Endodermal cell (in vitro differentiated cells): ENCODE results near the gene PRKCA. TPM values are rescaled to one million over a fixed set of nuclear protein-coding genes. Genes with fewer than 3 reads are reported as not detected.

Source experiments
- DNase-seq: peaks from one replicate; pipeline ENCODE4 v3.0.0-alpha.2; 2017
- H3K27ac ChIP-seq: 2 replicates; pipeline ENCODE4 v1.5.1; 2013; ENCODE audit warnings: mild to moderate bottlenecking, low read depth, low read length, moderate library complexity
- H3K27me3 ChIP-seq: 2 replicates; pipeline ENCODE4 v1.6.1; 2013; ENCODE audit warnings: mild to moderate bottlenecking, low read length, moderate library complexity; ENCODE audit not compliant: insufficient read depth, control insufficient read depth, poor library complexity, severe bottlenecking
- H3K36me3 ChIP-seq: 2 replicates; pipeline ENCODE4 v1.7.0; 2013; ENCODE audit warnings: mild to moderate bottlenecking, low read length, moderate library complexity; ENCODE audit not compliant: control insufficient read depth, insufficient read depth
- H3K4me1 ChIP-seq: one replicate; pipeline ENCODE4 v1.7.0; 2013; ENCODE audit warnings: low read length; ENCODE audit not compliant: control insufficient read depth, insufficient read depth
- H3K4me3 ChIP-seq: 2 replicates; pipeline ENCODE4 v1.5.1; 2013; ENCODE audit warnings: mild to moderate bottlenecking, low read length, moderate library complexity
- H3K9ac ChIP-seq: 2 replicates; pipeline ENCODE4 v1.6.1; 2013; ENCODE audit warnings: mild to moderate bottlenecking, low read length, moderate library complexity; ENCODE audit not compliant: poor library complexity, severe bottlenecking; ENCODE audit errors: extremely low read depth
- H3K9me3 ChIP-seq: 2 replicates; pipeline ENCODE4 v1.6.1; 2013; ENCODE audit warnings: mild to moderate bottlenecking, low read length, moderate library complexity; ENCODE audit not compliant: control insufficient read depth
- H3K27ac Mint-ChIP-seq: 2 replicates; pipeline ENCODE4 v1.8.0; 2020; ENCODE audit warnings: mixed read lengths
- H3K27me3 Mint-ChIP-seq: 2 replicates; pipeline ENCODE4 v1.8.0; 2021; ENCODE audit warnings: mild to moderate bottlenecking, mixed read lengths; ENCODE audit not compliant: insufficient read depth
- H3K36me3 Mint-ChIP-seq: 2 replicates; pipeline ENCODE4 v1.8.0; 2020; ENCODE audit warnings: low read depth, mixed read lengths
- H3K4me1 Mint-ChIP-seq: 2 replicates; pipeline ENCODE4 v1.8.0; 2020; ENCODE audit warnings: mixed read lengths
- H3K4me3 Mint-ChIP-seq: 2 replicates; pipeline ENCODE4 v1.8.0; 2020; ENCODE audit warnings: mild to moderate bottlenecking, moderate library complexity, mixed read lengths
- H3K9me3 Mint-ChIP-seq: 2 replicates; pipeline ENCODE4 v1.8.0; 2020; ENCODE audit warnings: mild to moderate bottlenecking, mixed read lengths
- CTCF ChIP-seq: fragments of 200-600 bp; sonication (generic); conservative IDR thresholded peaks from 2 replicates; pipeline ENCODE4 v1.5.0; 2021; ENCODE audit warnings: antibody characterized with exemption, mild to moderate bottlenecking
- WGBS, 2 experiments: methylation state at CpG; one replicate each; pipeline versions ENCODE4 v1.1.5 to v1.1.7; 2013; ENCODE audit warnings: missing lambda C conversion rate in 2 of 2, mixed read lengths in 1 of 2; ENCODE audit not compliant: insufficient coverage in 1 of 2, insufficient read length in 1 of 2; 5-methylcytosine and 5-hydroxymethylcytosine counted together
- total RNA-seq, 2 donors: library from RNA; stranded (reverse); fragmentation: NEBNext Ultra II Directional in 1 of 2; extraction: Animal tissue kit (Norgen Biotek cat#: 25700) in 1 of 2; gene quantifications; 2 replicates in 1 of 2; 3 replicates in 1 of 2; pipeline ENCODE4 v1.2.1, GENCODE V29; 2021

PRKCA gene
- total RNA-seq, 2 donors from 2014 or later = 8.7 to 14.6 TPM

- H3K27ac ChIP-seq = no peak overlapping the region
- Mint-ChIP-seq H3K27ac (no peak overlapping the region), H3K27me3 (no peaks in the 10 kb centered on the region), H3K4me3 (no peak overlapping the region), H3K36me3 (no peaks in the 10 kb centered on the region), H3K9me3 (no peaks in the 10 kb centered on the region), H3K4me1 (peaks cover 7% of the 10 kb centered on the region)
- H3K9ac ChIP-seq = no peak overlapping the region
- peak; percentile 58 for DNase-seq
- H3K36me3 ChIP-seq = no peaks in the 10 kb centered on the region
- H3K4me1 ChIP-seq = peaks cover 3% of the 10 kb centered on the region
- H3K27me3 ChIP-seq = no peaks in the 10 kb centered on the region
- H3K9me3 ChIP-seq = no peaks in the 10 kb centered on the region
- no peak overlapping the region for H3K4me3 ChIP-seq
- WGBS, 2 experiments = 55 to 60% methylated on average over 8 of the region's 9 CpGs
- no peak for TF ChIP-seq CTCF
Measured at GRCh38 chr17:66485309-66485947, 183.0 kb downstream of the PRKCA start.

- Mint-ChIP-seq H3K4me1 (peaks cover 10% of the 10 kb centered on the region), H3K9me3 (no peaks in the 10 kb centered on the region), H3K4me3 (no peak overlapping the region), H3K27ac (no peak overlapping the region), H3K27me3 (no peaks in the 10 kb centered on the region), H3K36me3 (no peaks in the 10 kb centered on the region)
- no peak for DNase-seq
- 100% methylated on average over 2 to 3 of the region's 3 CpGs for WGBS, 2 experiments
- H3K4me1 ChIP-seq = peaks cover 3% of the 10 kb centered on the region
- H3K9ac ChIP-seq = no peak overlapping the region
- no peaks in the 10 kb centered on the region for H3K9me3 ChIP-seq
- H3K36me3 ChIP-seq = no peaks in the 10 kb centered on the region
- no peaks in the 10 kb centered on the region for H3K27me3 ChIP-seq
- no peak for TF ChIP-seq CTCF
- no peak overlapping the region for H3K27ac ChIP-seq
- H3K4me3 ChIP-seq = no peak overlapping the region
Measured at GRCh38 chr17:66487121-66487520, 184.7 kb downstream of the PRKCA start.

GRCh38 chr17:66487981-66488468, 185.6 kb downstream of the PRKCA start:
- no peak overlapping the region for H3K4me3 ChIP-seq
- no peak overlapping the region for H3K9ac ChIP-seq
- no peaks in the 10 kb centered on the region for H3K27me3 ChIP-seq
- H3K36me3 Mint-ChIP-seq = no peaks in the 10 kb centered on the region
- no peak for TF ChIP-seq CTCF
- no peak overlapping the region for H3K27ac Mint-ChIP-seq
- peaks cover 18% of the 10 kb centered on the region for H3K4me1 Mint-ChIP-seq
- H3K27me3 Mint-ChIP-seq = no peaks in the 10 kb centered on the region
- peaks cover 8% of the 10 kb centered on the region for H3K4me1 ChIP-seq
- H3K27ac ChIP-seq = no peak overlapping the region
- 92 to 95% methylated on average over 3 to 5 of the region's 5 CpGs for WGBS, 2 experiments
- H3K9me3 Mint-ChIP-seq = no peaks in the 10 kb centered on the region
- DNase-seq = no peak
- H3K9me3 ChIP-seq = no peaks in the 10 kb centered on the region
- no peaks in the 10 kb centered on the region for H3K36me3 ChIP-seq
- H3K4me3 Mint-ChIP-seq = no peak overlapping the region
